Activated effector memory CD4-positive, alpha-beta T cell treated with Interleukin-2 at 50 U/mL for 16 hours (primary cell): ENCODE results near the gene CCRL2.
"Not testable (repeated sequence)": the region's sequence is repeated elsewhere in the genome, so short reads cannot be mapped to it uniquely, and the experiment has no call there.

Experiments used
- DNase-seq: peaks from one replicate; pipeline ENCODE4 v3.0.0-alpha.2; 2020

Gene CCRL2

GRCh38 chr3:46405301-46406019 is 1.6 kb upstream of the CCRL2 start:
- no peak for DNase-seq

- DNase-seq: no peak
Observed at GRCh38 chr3:46406443-46406787, 644 bp upstream of the CCRL2 start.

- no peak for DNase-seq
Observed at GRCh38 chr3:46407970-46408369, 911 bp downstream of the CCRL2 start.

GRCh38 chr3:46408853-46409252 is 1.8 kb downstream of the CCRL2 start:
- no peak for DNase-seq

GRCh38 chr3:46409739-46410489 is 2.9 kb downstream of the CCRL2 start:
- no peak for DNase-seq

GRCh38 chr3:46410669-46411068 is 3.6 kb downstream of the CCRL2 start:
- DNase-seq: no peak

GRCh38 chr3:46411271-46411670 is 4.2 kb downstream of the CCRL2 start:
- no peak for DNase-seq

GRCh38 chr3:46412786-46413298 is 5.8 kb downstream of the CCRL2 start:
- DNase-seq: no peak

- DNase-seq: no peak
Observed at GRCh38 chr3:46413951-46414350, 6.9 kb downstream of the CCRL2 start.

- no peak for DNase-seq
Observed at GRCh38 chr3:46414739-46415138, 7.7 kb downstream of the CCRL2 start.

GRCh38 chr3:46416125-46416810 is 9.2 kb downstream of the CCRL2 start:
- no peak for DNase-seq

GRCh38 chr3:46416811-46417510 is 9.9 kb downstream of the CCRL2 start:
- DNase-seq: no peak

- DNase-seq: no peak
Observed at GRCh38 chr3:46417841-46418611, 11.0 kb downstream of the CCRL2 start.

- DNase-seq: no peak
Observed at GRCh38 chr3:46419816-46420215, 12.8 kb downstream of the CCRL2 start.

- DNase-seq: no peak
Observed at GRCh38 chr3:46420931-46421330, 13.9 kb downstream of the CCRL2 start.

- no peak for DNase-seq
Observed at GRCh38 chr3:46422617-46423016, 15.6 kb downstream of the CCRL2 start.

- no peak for DNase-seq
Observed at GRCh38 chr3:46423588-46423987, 16.5 kb downstream of the CCRL2 start.

- not testable (repeated sequence) for DNase-seq
Observed at GRCh38 chr3:46426476-46426875, 19.4 kb downstream of the CCRL2 start.

GRCh38 chr3:46427404-46427803 is 20.3 kb downstream of the CCRL2 start:
- not testable (repeated sequence) for DNase-seq

- DNase-seq: no peak
Observed at GRCh38 chr3:46427916-46428833, 21.1 kb downstream of the CCRL2 start.

GRCh38 chr3:46429250-46429649 is 22.2 kb downstream of the CCRL2 start:
- DNase-seq: no peak
